ENCODE data around the gene TJP1.

Gene TJP1

GRCh38 chr15:29726553-29726952 is 95.7 kb downstream of the TJP1 start:
- POLR2A ChIA-PET, result no interaction called here
- H3K36me3 ChIP-seq (ENCODE audit: control insufficient read depth in 2 of 2, insufficient read depth in 1 of 2, low read length in 2 of 2), result peaks cover 0 to 75% of the 10 kb centered on the region in 2 experiments; a peak in 2 of 3 replicates

GRCh38 chr15:29724026-29724425 is 98.2 kb downstream of the TJP1 start:
- no peak overlapping the region for H3K27ac ChIP-seq (ENCODE audit: extremely low read depth, low read depth, low read length)
- ChIA-PET POLR2A (interaction anchor here (0.6 kb wide), 1 partner anchor 97 kb away, joined by 3 read pairs; no protein-coding TSS in a partner anchor), CTCF (no interaction called here)
- no peaks in the 10 kb centered on the region for H3K4me1 ChIP-seq (ENCODE audit: control insufficient read depth, insufficient read depth, low read length)
- TF ChIP-seq ZNF664 (tag by site-specific recombination; IDR thresholded peaks at IDR 0.05), result no peak
- no peak for TF ChIP-seq ZNF785 (tag by site-specific recombination; IDR thresholded peaks at IDR 0.05)
- no peak for TF ChIP-seq ZNF394 (tag by site-specific recombination; IDR thresholded peaks at IDR 0.05; ENCODE audit: borderline replicate concordance)
- no peak for TF ChIP-seq KLF9 (tag by site-specific recombination; IDR thresholded peaks at IDR 0.05; ENCODE audit: low read depth)
- no peak for TF ChIP-seq ZNF600 (tag by site-specific recombination; IDR thresholded peaks at IDR 0.05)
- TF ChIP-seq ZNF548 (tag by site-specific recombination; IDR thresholded peaks at IDR 0.05), result no peak
- TF ChIP-seq ZNF311 (tag by site-specific recombination; IDR thresholded peaks at IDR 0.05; ENCODE audit: borderline replicate concordance), result no peak
- TF ChIP-seq ZNF366 (tag by site-specific recombination; conservative IDR thresholded peaks at IDR 0.05), result no peak
- no peak for TF ChIP-seq ZSCAN5A (tag by site-specific recombination; IDR thresholded peaks at IDR 0.05)
- no peak for TF ChIP-seq ZNF404 (tag by site-specific recombination; IDR thresholded peaks at IDR 0.05)
- no peak for TF ChIP-seq ZNF391 (tag by site-specific recombination; IDR thresholded peaks at IDR 0.05; ENCODE audit: borderline replicate concordance, low read depth)
- TF ChIP-seq ZNF138 (tag by site-specific recombination; IDR thresholded peaks at IDR 0.05; ENCODE audit: borderline replicate concordance), result no peak
- TF ChIP-seq GLIS2 (tag by site-specific recombination; IDR thresholded peaks at IDR 0.05), result no peak
- TF ChIP-seq PRDM6 (tag by site-specific recombination; IDR thresholded peaks at IDR 0.05), result no peak
- H3K36me3 ChIP-seq (ENCODE audit: control insufficient read depth in 2 of 2, insufficient read depth in 1 of 2, low read length in 2 of 2), result peaks cover 2 to 87% of the 10 kb centered on the region in 2 experiments
- no peak overlapping the region for H3K4me3 ChIP-seq (ENCODE audit: low read depth, low read length)
- H3K9me3 ChIP-seq (ENCODE audit: control insufficient read depth, insufficient read depth, low read depth, low read length), result no peaks in the 10 kb centered on the region; the same call in 1 of the 2 replicates

More at GRCh38 chr15:29726553-29726952, 95.7 kb downstream of the TJP1 start:
- no peak overlapping the region for H3K4me3 ChIP-seq (ENCODE audit: low read depth, low read length)
- CTCF ChIA-PET, result interaction anchor here (0.6 kb wide), 1 partner anchor 9 kb away, joined by 3 read pairs; no protein-coding TSS in a partner anchor
- TF ChIP-seq ZNF776 (tag by site-specific recombination; IDR thresholded peaks at IDR 0.05; ENCODE audit: borderline replicate concordance) (no peak), ZNF561 (tag by site-specific recombination; IDR thresholded peaks at IDR 0.05; ENCODE audit: borderline replicate concordance) (no peak), ZNF426 (tag by site-specific recombination; IDR thresholded peaks at IDR 0.05) (no peak), ZNF792 (tag by site-specific recombination; IDR thresholded peaks at IDR 0.05) (no peak), HOXA7 (CRISPR knock-in tag; IDR thresholded peaks at IDR 0.05; ENCODE audit: borderline replicate concordance) (no peak), ZNF391 (tag by site-specific recombination; IDR thresholded peaks at IDR 0.05; ENCODE audit: borderline replicate concordance, low read depth) (no peak), ZNF704 (tag by site-specific recombination; IDR thresholded peaks at IDR 0.05) (no peak), ZNF777 (tag by site-specific recombination; IDR thresholded peaks at IDR 0.05; ENCODE audit: borderline replicate concordance) (no peak), HOXD13 (CRISPR knock-in tag; IDR thresholded peaks at IDR 0.05; ENCODE audit: borderline replicate concordance) (no peak), ZNF501 (tag by site-specific recombination; IDR thresholded peaks at IDR 0.05) (no peak), HOXC10 (CRISPR knock-in tag; IDR thresholded peaks at IDR 0.05) (no peak), PRDM4 (tag by site-specific recombination; IDR thresholded peaks at IDR 0.05) (no peak), ZNF624 (tag by site-specific recombination; IDR thresholded peaks at IDR 0.05) (no peak), KLF9 (tag by site-specific recombination; IDR thresholded peaks at IDR 0.05; ENCODE audit: low read depth) (no peak), SALL2 (tag by site-specific recombination; IDR thresholded peaks at IDR 0.05; ENCODE audit: borderline replicate concordance) (no peak), ZNF626 (tag by site-specific recombination; IDR thresholded peaks at IDR 0.05) (no peak), AEBP2 (tag by site-specific recombination; IDR thresholded peaks at IDR 0.05; ENCODE audit: borderline replicate concordance) (no peak)
- no peaks in the 10 kb centered on the region for H3K4me1 ChIP-seq (ENCODE audit: control insufficient read depth, insufficient read depth, low read length)
- no peaks in the 10 kb centered on the region; the same call in 1 of the 2 replicates for H3K9me3 ChIP-seq (ENCODE audit: control insufficient read depth, insufficient read depth, low read depth, low read length)
- no peak overlapping the region for H3K27ac ChIP-seq (ENCODE audit: extremely low read depth, low read depth, low read length)
